Measurements from ENCODE around the gene KISS1R. TPM values are rescaled to one million over a fixed set of nuclear protein-coding genes. Genes with fewer than 3 reads are reported as not detected.

KISS1R gene
- polyA plus RNA-seq, 1 donor (not counting 4 experiments of a cell fraction or from before 2014, with no cell fraction given), result not detected

- no peaks in the 10 kb centered on the region for H3K9me1 ChIP-seq (ENCODE audit: control insufficient read depth, extremely low read depth, insufficient read depth, low read length)
- no peaks in the 10 kb centered on the region for H3K79me2 ChIP-seq (ENCODE audit: control insufficient read depth, insufficient read depth, low read length)
- H3K27ac ChIP-seq (ENCODE audit: control insufficient read depth, insufficient read depth, low read length), result no peak overlapping the region
- TF ChIP-seq, protein P1, sequence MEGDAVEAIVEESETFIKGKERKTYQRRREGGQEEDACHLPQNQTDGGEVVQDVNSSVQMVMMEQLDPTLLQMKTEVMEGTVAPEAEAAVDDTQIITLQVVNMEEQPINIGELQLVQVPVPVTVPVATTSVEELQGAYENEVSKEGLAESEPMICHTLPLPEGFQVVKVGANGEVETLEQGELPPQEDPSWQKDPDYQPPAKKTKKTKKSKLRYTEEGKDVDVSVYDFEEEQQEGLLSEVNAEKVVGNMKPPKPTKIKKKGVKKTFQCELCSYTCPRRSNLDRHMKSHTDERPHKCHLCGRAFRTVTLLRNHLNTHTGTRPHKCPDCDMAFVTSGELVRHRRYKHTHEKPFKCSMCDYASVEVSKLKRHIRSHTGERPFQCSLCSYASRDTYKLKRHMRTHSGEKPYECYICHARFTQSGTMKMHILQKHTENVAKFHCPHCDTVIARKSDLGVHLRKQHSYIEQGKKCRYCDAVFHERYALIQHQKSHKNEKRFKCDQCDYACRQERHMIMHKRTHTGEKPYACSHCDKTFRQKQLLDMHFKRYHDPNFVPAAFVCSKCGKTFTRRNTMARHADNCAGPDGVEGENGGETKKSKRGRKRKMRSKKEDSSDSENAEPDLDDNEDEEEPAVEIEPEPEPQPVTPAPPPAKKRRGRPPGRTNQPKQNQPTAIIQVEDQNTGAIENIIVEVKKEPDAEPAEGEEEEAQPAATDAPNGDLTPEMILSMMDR (optimal IDR thresholded peaks at IDR 0.05 in 1 of 3, IDR thresholded peaks at IDR 0.05 in 1 of 3, conservative IDR thresholded peaks at IDR 0.05 in 1 of 3; ENCODE audit: extremely low read depth in 1 of 3, insufficient read depth in 2 of 3, low read length in 3 of 3), result no peak
- no peak for TF ChIP-seq EZH2 (IDR thresholded peaks at IDR 0.05; ENCODE audit: low read length)
- peaks cover 6% of the 10 kb centered on the region for H3K4me1 ChIP-seq (ENCODE audit: control insufficient read depth, extremely low read depth, insufficient read depth, low read length)
- peak overlapping the region in 1 of 3 experiments; percentile 7 for H3K4me3 ChIP-seq (ENCODE audit: control insufficient read depth in 2 of 3, extremely low read depth in 1 of 3, insufficient read depth in 2 of 3, low read depth in 1 of 3, low read length in 3 of 3)
- no peak overlapping the region for H2AFZ ChIP-seq (ENCODE audit: control insufficient read depth, low read length)
- H3K9ac ChIP-seq (ENCODE audit: control insufficient read depth, extremely low read depth, insufficient read depth, low read length), result peak overlapping the region; percentile 9
- DNase-seq (ENCODE audit: low read depth, low spot score) (no peak), FAIRE-seq (no peak)
- H3K9me3 ChIP-seq (ENCODE audit: control insufficient read depth, low read depth, low read length), result no peaks in the 10 kb centered on the region
- H3K4me2 ChIP-seq (ENCODE audit: control insufficient read depth, extremely low read depth, insufficient read depth, low read depth, low read length), result peak overlapping the region; percentile 54
- H3K27me3 ChIP-seq (ENCODE audit: control insufficient read depth, extremely low read depth, insufficient read depth, low read length), result no peaks in the 10 kb centered on the region
- dilution Hi-C loops (cut with MboI; ENCODE audit: extremely low pct_ligation_motif_present, low sequenced_read_pairs), result no loop called here
- peaks cover 4% of the 10 kb centered on the region for H4K20me1 ChIP-seq (ENCODE audit: control insufficient read depth, extremely low read depth, insufficient read depth, low read length)
- no peaks in the 10 kb centered on the region for H3K36me3 ChIP-seq (ENCODE audit: control insufficient read depth in 2 of 2, extremely low read depth in 1 of 2, insufficient read depth in 2 of 2, low read length in 2 of 2)
These were observed 35.7 kb downstream of the KISS1R start for GRCh38 chr19:952680-953444.

DNA sequence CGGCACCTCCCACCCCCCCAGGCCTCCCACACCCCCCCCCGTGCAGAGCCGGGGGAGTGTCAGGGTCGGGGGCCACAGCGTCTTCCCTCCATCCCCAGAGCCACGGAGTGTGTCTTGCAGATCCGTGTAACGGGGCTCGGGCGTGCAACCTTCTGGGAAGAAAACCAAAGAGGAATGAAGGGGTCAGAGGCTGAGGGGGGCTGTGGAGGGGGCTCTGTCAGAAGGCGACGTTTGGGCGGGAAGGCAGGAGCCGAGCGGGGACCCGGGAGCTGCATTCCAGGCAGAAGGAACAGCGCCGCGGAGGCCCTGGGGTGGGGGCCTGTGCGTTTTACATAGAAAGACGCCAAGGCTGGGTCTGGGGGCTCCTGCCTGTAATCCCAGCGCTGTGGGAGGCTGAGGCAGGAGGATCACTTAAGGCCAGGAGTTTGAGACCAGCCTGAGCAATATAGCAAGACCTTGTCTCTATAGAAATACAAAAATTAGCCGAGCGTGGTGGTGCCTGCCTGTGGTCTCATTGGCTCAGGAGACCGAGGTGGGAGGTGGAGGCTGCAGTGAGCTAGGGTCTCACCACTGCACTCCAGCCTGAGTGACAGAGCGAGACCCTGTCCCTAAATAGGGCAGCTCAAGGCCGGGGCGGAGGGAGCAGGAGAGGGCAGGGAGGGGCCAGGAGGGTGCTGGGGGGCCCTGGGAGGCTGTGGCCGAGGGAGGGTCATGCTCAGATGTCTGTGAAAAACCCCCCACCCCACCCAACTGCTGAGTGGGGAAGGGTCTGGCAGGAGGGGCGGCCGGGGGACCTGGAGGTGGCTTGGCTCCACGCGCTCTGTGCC lies 36.5 kb downstream of the KISS1R start:
- DNase-seq (ENCODE audit: low read depth, low spot score) (no peak), FAIRE-seq (no peak)
- H3K4me2 ChIP-seq (ENCODE audit: control insufficient read depth, extremely low read depth, insufficient read depth, low read depth, low read length), result peak overlapping the region; percentile 10
- H3K4me1 ChIP-seq (ENCODE audit: control insufficient read depth, extremely low read depth, insufficient read depth, low read length), result peaks cover 6% of the 10 kb centered on the region
- H2AFZ ChIP-seq (ENCODE audit: control insufficient read depth, low read length), result no peak overlapping the region
- H3K9me3 ChIP-seq (ENCODE audit: control insufficient read depth, low read depth, low read length), result no peaks in the 10 kb centered on the region
- dilution Hi-C loops (cut with MboI; ENCODE audit: extremely low pct_ligation_motif_present, low sequenced_read_pairs), result no loop called here
- no peak for TF ChIP-seq EZH2 (IDR thresholded peaks at IDR 0.05; ENCODE audit: low read length)
- TF ChIP-seq, protein P1 (optimal IDR thresholded peaks at IDR 0.05 in 1 of 3, IDR thresholded peaks at IDR 0.05 in 1 of 3, conservative IDR thresholded peaks at IDR 0.05 in 1 of 3; ENCODE audit: extremely low read depth in 1 of 3, insufficient read depth in 2 of 3, low read length in 3 of 3), result no peak
- H3K27ac ChIP-seq (ENCODE audit: control insufficient read depth, insufficient read depth, low read length), result no peak overlapping the region
- no peaks in the 10 kb centered on the region for H3K9me1 ChIP-seq (ENCODE audit: control insufficient read depth, extremely low read depth, insufficient read depth, low read length)
- H4K20me1 ChIP-seq (ENCODE audit: control insufficient read depth, extremely low read depth, insufficient read depth, low read length), result peaks cover 4% of the 10 kb centered on the region
- no peaks in the 10 kb centered on the region for H3K79me2 ChIP-seq (ENCODE audit: control insufficient read depth, insufficient read depth, low read length)
- H3K36me3 ChIP-seq (ENCODE audit: control insufficient read depth in 2 of 2, extremely low read depth in 1 of 2, insufficient read depth in 2 of 2, low read length in 2 of 2), result no peaks in the 10 kb centered on the region
- H3K9ac ChIP-seq (ENCODE audit: control insufficient read depth, extremely low read depth, insufficient read depth, low read length), result no peak overlapping the region
- H3K4me3 ChIP-seq (ENCODE audit: control insufficient read depth in 2 of 3, extremely low read depth in 1 of 3, insufficient read depth in 2 of 3, low read depth in 1 of 3, low read length in 3 of 3), result no peak overlapping the region
- H3K27me3 ChIP-seq (ENCODE audit: control insufficient read depth, extremely low read depth, insufficient read depth, low read length), result no peaks in the 10 kb centered on the region
